AG10803 (cell line): ENCODE measurements around the gene AOPEP.

Experiments
- DNase-seq: peaks from one replicate; pipeline ENCODE4 v3.0.0; 2010; ENCODE audit warnings: low read depth
- H3K4me3 ChIP-seq: 2 replicates; pipeline ENCODE4 v1.5.1; 2011; ENCODE audit warnings: mild to moderate bottlenecking, low read length, control low read depth
- TF ChIP-seq, protein P1 (sequence below): conservative IDR thresholded peaks from 2 replicates; pipeline ENCODE4 v1.5.1; 2011; ENCODE audit warnings: mild to moderate bottlenecking, low read length, control low read depth, inconsistent platforms

AOPEP gene

DNA sequence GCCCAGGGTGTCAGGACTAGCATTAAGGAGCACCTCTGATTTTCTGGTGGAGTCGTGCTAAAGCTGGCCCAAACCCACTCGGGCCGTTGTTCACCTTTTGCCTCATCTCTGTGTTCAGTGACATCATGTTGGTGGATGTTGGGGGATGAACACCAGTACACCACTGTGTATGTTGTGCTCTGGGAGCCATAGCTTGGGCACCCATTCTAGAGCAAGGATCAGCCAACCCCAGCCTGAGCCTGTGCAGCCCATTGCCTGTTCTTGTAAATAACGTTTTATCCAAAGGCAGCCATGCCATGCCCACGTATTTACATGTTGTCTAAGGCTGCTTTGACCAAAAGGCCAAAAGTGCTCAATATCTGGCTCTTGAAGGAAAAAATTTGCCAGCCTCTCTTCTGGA, 345.4 kb downstream of the AOPEP start:
- no peak for DNase-seq
- no peak overlapping the region for H3K4me3 ChIP-seq
- TF ChIP-seq, protein P1, sequence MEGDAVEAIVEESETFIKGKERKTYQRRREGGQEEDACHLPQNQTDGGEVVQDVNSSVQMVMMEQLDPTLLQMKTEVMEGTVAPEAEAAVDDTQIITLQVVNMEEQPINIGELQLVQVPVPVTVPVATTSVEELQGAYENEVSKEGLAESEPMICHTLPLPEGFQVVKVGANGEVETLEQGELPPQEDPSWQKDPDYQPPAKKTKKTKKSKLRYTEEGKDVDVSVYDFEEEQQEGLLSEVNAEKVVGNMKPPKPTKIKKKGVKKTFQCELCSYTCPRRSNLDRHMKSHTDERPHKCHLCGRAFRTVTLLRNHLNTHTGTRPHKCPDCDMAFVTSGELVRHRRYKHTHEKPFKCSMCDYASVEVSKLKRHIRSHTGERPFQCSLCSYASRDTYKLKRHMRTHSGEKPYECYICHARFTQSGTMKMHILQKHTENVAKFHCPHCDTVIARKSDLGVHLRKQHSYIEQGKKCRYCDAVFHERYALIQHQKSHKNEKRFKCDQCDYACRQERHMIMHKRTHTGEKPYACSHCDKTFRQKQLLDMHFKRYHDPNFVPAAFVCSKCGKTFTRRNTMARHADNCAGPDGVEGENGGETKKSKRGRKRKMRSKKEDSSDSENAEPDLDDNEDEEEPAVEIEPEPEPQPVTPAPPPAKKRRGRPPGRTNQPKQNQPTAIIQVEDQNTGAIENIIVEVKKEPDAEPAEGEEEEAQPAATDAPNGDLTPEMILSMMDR: no peak

DNA sequence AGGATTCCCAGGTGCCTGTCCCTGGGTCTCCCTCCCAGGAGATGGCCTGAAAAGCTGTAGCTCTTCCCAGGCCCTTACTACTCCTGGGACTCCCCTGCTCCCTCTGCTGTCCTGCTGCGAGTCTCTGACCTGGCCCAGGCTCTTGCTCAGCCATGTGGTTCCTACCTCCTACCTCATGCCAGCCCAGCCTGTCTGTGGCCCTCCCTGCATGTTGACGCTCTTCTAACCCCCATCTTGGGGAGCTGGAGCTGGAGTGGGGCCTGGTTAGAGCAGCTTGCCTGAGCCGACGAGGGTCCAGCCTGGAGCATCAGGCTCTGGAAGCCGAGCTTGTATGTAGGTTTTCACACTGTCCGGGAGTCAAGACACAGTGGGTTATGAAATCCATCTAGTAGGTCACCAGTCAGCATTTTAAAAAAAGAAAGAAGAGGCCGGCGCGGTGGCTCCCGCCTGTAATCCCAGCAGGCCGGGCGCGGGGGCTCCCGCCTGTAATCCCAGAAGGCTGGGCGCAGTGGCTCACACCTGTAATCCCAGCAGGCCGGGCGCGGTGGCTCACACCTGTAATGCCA, 346.6 kb downstream of the AOPEP start:
- no peak overlapping the region for H3K4me3 ChIP-seq
- TF ChIP-seq, protein P1: peak; percentile 27; the same call in 1 of the 2 replicates
- no peak for DNase-seq

DNA sequence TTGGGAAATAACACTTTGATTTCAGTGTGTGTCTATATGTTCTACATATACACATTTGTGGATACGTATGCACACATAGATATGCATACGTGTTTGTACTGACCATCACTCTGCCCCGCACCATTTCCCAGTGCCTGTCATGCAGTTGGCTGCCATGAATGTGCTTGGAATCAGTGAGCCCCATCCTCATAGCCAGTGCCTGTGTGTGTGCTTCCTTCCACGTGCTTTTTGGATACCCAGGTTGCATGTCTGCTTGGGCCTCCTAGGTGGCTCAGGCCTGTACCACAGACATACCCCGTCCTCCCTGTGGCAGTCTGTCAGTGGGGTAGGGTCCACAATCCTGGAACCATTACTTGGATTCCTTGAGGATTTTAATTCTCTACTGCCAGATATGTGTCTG, 347.4 kb downstream of the AOPEP start:
- DNase-seq: no peak
- TF ChIP-seq, protein P1: no peak
- H3K4me3 ChIP-seq: no peak overlapping the region

DNA sequence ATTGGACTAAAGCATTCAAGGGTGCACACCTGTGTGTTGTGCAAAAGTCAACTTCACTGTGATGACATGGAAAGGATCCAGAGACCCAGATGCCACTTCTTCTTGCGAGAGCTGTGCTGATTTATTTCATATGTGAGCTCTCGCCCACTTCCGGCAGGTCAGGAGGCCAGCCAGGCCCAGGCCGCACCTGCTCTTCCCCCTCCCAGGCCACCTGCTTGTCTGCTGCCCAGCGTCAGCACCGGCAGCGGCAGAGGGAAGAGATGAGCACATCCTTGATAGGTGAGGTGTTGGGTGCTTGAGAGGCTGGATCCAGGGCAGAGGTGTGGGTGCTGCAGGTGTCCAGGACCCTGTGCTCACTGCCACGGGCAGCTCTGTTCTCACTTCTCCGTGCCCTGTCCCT, 348.1 kb downstream of the AOPEP start:
- no peak for DNase-seq
- TF ChIP-seq, protein P1: no peak
- H3K4me3 ChIP-seq: no peak overlapping the region

DNA sequence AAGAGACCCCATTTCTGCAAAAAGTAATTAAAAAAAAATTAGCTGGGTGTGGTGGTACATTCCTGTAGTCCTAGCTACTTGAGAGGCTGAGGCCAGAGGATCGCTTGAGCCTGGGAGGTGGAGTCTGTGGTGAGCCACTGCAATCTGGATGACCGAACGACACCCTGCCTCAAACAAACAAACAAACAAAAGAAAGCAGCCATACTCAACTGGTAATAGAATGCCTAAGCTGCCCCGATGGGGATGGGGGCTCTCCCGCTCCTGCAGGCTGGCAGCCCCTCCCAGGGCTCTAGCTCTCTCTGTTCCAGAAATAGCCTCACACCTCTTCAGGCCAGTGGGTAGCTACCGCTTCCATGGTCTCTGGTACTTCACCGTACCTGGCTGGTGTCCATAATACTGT, 349.2 kb downstream of the AOPEP start:
- no peak overlapping the region for H3K4me3 ChIP-seq
- DNase-seq: no peak
- TF ChIP-seq, protein P1: no peak

DNA sequence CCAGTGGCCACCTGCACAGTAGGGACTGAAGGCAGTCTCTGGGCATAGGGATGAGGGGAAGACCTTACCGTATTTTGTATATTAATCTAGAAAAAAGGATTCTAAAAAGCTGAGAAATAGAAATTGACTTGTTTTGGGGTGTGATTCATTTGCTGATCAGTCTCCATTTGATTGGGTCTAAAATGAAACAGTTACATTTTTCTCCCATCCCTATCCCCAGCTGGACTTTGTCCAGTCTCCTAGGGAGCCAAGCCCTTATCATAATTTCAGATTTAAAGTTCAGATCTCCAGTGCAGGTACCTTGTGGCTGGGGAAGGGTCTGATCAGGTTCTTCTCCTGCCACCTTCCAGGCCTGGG, 350.2 kb downstream of the AOPEP start:
- no peak overlapping the region for H3K4me3 ChIP-seq
- TF ChIP-seq, protein P1: no peak
- no peak for DNase-seq

DNA sequence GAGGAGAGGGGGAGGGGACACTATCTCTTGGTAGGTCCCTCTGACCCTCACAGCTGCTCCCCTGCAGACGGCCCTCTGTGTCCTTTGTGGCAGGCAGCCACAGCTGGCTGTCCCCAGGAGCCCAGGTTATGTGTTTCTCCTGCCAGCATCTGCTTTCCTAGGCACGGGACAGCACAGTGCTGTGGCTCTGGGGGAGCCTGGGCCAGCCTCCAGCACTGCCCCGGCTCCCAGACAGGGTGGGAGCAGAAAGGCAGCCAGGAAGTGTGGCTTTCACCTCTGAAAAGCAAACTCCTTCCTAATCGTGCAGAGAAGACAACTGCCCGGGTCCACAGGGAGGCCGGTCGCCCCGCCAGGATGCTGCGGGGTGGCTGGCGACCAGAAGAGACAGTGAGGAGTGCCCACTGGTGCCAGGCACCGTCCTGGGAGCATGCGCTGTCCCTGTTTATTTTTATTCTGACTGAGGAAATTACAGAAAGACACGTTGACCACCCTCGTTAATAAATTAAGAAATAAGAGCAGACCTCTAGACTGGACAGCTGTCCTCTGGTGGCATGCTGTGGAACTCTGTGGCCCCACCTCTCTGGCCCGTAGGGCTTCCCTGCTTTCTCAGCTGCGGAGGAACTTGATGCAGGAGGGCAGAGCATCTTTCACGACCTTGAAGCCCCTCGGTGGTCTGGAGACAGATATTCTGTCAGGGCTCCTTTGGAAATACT, 350.7 kb downstream of the AOPEP start:
- no peak for DNase-seq
- TF ChIP-seq, protein P1: no peak
- H3K4me3 ChIP-seq: no peak overlapping the region
